ENCODE measurements around the gene XBP1. TPM values are rescaled to one million over a fixed set of nuclear protein-coding genes. Genes with fewer than 3 reads are reported as not detected.
A peak's percentile ranks its signal among the peaks of the same experiment; 100 is the strongest.

The XBP1 gene
- total and polyA plus RNA-seq, 2 of the 13 experiments (the other 11 are each of a cell fraction or from before 2014, with no cell fraction given): 416 to 427 TPM

DNA sequence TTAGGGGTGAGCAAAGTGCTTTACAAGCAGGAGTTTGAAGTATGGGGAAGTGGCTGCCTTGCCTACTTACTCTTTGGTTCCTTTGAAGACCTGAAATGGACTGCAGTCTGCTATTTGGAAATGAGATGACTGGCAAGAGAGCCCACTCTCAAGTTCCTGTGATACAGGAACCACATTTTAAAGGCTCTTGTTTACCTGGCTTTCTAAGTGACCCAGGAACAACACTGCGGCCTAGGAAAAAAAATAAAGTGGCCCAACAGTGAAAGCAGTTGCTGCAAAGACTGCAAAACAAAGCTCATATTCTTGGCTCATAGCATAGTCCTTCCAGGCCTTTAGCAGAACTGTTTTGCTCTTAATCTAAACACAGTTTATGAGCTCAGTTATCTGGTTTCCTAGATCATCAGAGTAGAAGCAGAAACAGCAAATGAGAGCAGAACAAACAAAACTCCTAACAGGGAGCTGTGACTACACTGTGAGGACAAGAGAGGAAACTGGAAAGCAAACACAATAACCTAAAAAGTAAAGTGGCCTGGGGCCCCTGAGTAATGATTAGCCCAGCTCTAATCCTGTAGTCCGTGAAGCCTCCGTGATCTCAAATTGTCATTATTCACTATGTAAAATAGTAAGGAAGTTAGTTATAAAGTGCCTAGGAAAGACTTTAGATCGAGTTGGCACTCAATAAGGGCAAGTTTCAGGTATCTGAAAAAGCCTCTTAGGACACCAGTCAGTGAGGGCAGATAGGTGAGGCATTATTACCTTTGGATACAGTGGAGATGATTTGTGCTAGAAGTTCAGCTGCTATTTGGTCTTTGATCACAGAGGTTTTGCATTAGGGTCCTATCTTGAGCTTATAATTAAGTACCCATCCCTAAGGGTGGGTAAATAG is 16.3 kb downstream of the XBP1 start (continued):
- TF ChIP-seq SALL1 (CRISPR knock-in tag; IDR thresholded peaks at IDR 0.05): peak; percentile 26; the same call in 1 of the 2 replicates
- peak; percentile 89 for TF ChIP-seq PHF21A (CRISPR knock-in tag; IDR thresholded peaks at IDR 0.05)
- TF ChIP-seq, protein P1, sequence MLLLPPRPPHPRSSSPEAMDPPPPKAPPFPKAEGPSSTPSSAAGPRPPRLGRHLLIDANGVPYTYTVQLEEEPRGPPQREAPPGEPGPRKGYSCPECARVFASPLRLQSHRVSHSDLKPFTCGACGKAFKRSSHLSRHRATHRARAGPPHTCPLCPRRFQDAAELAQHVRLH (CRISPR knock-in tag; IDR thresholded peaks at IDR 0.05; ENCODE audit: borderline replicate concordance, low read depth): no peak
- TF ChIP-seq, protein P2, sequence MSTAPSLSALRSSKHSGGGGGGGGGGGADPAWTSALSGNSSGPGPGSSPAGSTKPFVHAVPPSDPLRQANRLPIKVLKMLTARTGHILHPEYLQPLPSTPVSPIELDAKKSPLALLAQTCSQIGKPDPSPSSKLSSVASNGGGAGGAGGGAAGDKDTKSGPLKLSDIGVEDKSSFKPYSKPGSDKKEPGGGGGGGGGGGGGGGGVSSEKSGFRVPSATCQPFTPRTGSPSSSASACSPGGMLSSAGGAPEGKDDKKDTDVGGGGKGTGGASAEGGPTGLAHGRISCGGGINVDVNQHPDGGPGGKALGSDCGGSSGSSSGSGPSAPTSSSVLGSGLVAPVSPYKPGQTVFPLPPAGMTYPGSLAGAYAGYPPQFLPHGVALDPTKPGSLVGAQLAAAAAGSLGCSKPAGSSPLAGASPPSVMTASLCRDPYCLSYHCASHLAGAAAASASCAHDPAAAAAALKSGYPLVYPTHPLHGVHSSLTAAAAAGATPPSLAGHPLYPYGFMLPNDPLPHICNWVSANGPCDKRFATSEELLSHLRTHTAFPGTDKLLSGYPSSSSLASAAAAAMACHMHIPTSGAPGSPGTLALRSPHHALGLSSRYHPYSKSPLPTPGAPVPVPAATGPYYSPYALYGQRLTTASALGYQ (CRISPR knock-in tag; IDR thresholded peaks at IDR 0.05): peak; percentile 42; the same call in 1 of the 2 replicates
- TF ChIP-seq, protein P3, sequence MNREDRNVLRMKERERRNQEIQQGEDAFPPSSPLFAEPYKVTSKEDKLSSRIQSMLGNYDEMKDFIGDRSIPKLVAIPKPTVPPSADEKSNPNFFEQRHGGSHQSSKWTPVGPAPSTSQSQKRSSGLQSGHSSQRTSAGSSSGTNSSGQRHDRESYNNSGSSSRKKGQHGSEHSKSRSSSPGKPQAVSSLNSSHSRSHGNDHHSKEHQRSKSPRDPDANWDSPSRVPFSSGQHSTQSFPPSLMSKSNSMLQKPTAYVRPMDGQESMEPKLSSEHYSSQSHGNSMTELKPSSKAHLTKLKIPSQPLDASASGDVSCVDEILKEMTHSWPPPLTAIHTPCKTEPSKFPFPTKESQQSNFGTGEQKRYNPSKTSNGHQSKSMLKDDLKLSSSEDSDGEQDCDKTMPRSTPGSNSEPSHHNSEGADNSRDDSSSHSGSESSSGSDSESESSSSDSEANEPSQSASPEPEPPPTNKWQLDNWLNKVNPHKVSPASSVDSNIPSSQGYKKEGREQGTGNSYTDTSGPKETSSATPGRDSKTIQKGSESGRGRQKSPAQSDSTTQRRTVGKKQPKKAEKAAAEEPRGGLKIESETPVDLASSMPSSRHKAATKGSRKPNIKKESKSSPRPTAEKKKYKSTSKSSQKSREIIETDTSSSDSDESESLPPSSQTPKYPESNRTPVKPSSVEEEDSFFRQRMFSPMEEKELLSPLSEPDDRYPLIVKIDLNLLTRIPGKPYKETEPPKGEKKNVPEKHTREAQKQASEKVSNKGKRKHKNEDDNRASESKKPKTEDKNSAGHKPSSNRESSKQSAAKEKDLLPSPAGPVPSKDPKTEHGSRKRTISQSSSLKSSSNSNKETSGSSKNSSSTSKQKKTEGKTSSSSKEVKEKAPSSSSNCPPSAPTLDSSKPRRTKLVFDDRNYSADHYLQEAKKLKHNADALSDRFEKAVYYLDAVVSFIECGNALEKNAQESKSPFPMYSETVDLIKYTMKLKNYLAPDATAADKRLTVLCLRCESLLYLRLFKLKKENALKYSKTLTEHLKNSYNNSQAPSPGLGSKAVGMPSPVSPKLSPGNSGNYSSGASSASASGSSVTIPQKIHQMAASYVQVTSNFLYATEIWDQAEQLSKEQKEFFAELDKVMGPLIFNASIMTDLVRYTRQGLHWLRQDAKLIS (CRISPR knock-in tag; IDR thresholded peaks at IDR 0.05): no peak; the same call in 1 of the 2 replicates
- TF ChIP-seq JDP2 (CRISPR knock-in tag; IDR thresholded peaks at IDR 0.05; ENCODE audit: borderline replicate concordance): no peak; the same call in 1 of the 2 replicates
- no peak for TF ChIP-seq SP2 (CRISPR knock-in tag; IDR thresholded peaks at IDR 0.05)
- TF ChIP-seq TEAD2 (CRISPR knock-in tag; IDR thresholded peaks at IDR 0.05): no peak
- TF ChIP-seq TCF12 (IDR thresholded peaks at IDR 0.05): no peak
- TF ChIP-seq TCF12 (CRISPR knock-in tag; IDR thresholded peaks at IDR 0.05): no peak
- TF ChIP-seq, protein P4, sequence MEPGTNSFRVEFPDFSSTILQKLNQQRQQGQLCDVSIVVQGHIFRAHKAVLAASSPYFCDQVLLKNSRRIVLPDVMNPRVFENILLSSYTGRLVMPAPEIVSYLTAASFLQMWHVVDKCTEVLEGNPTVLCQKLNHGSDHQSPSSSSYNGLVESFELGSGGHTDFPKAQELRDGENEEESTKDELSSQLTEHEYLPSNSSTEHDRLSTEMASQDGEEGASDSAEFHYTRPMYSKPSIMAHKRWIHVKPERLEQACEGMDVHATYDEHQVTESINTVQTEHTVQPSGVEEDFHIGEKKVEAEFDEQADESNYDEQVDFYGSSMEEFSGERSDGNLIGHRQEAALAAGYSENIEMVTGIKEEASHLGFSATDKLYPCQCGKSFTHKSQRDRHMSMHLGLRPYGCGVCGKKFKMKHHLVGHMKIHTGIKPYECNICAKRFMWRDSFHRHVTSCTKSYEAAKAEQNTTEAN (CRISPR knock-in tag; conservative IDR thresholded peaks at IDR 0.05): no peak; the same call in 1 of the 2 replicates
- peak; percentile 59 for TF ChIP-seq CREB1 (IDR thresholded peaks at IDR 0.05)
- TF ChIP-seq CREB1 (CRISPR knock-in tag; IDR thresholded peaks at IDR 0.05): peak; percentile 81
- TF ChIP-seq ZNF75D (CRISPR knock-in tag; IDR thresholded peaks at IDR 0.05; ENCODE audit: borderline replicate concordance): no peak
- TF ChIP-seq, protein P5, sequence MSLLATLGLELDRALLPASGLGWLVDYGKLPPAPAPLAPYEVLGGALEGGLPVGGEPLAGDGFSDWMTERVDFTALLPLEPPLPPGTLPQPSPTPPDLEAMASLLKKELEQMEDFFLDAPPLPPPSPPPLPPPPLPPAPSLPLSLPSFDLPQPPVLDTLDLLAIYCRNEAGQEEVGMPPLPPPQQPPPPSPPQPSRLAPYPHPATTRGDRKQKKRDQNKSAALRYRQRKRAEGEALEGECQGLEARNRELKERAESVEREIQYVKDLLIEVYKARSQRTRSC (CRISPR knock-in tag; IDR thresholded peaks at IDR 0.05; ENCODE audit: low read depth): no peak
- TF ChIP-seq GFI1 (CRISPR knock-in tag; IDR thresholded peaks at IDR 0.05; ENCODE audit: borderline replicate concordance): no peak
- peak; percentile 47 for TF ChIP-seq FOXO1 (CRISPR knock-in tag; IDR thresholded peaks at IDR 0.05)

Data from HepG2 (cell line).